Subcutaneous abdominal adipose tissue (tissue), 5 donors: ENCODE measurements around the gene MBOAT7.

Source experiments
- H3K27ac ChIP-seq: one replicate; pipeline ENCODE4 v1.7.0; 2013; ENCODE audit warnings: low read depth, mild to moderate bottlenecking, inconsistent platforms, low read length, moderate library complexity
- H3K27me3 ChIP-seq, 5 donors: one replicate each; pipeline ENCODE4 v1.7.0; 2013; ENCODE audit warnings: low read length in 5 of 5, inconsistent platforms in 1 of 5; ENCODE audit not compliant: control insufficient read depth in 5 of 5, insufficient read depth in 4 of 5
- H3K36me3 ChIP-seq, 5 donors: one replicate each; pipeline ENCODE4 v1.7.0; 2013; ENCODE audit warnings: low read length in 5 of 5; ENCODE audit not compliant: control insufficient read depth in 5 of 5, insufficient read depth in 5 of 5
- H3K4me1 ChIP-seq, 5 donors: one replicate each; pipeline ENCODE4 v1.7.0; 2013; ENCODE audit warnings: low read length in 5 of 5, mild to moderate bottlenecking in 3 of 5, moderate library complexity in 1 of 5; ENCODE audit not compliant: control insufficient read depth in 5 of 5, insufficient read depth in 5 of 5
- H3K4me3 ChIP-seq, 5 donors: one replicate each; pipeline ENCODE4 v1.7.0; 2013; ENCODE audit warnings: low read length in 5 of 5, low read depth in 1 of 5
- H3K9ac ChIP-seq, 5 donors: one replicate each; pipeline ENCODE4 v1.7.0; 2013; ENCODE audit warnings: low read length in 5 of 5, mild to moderate bottlenecking in 4 of 5, moderate library complexity in 3 of 5
- H3K9me3 ChIP-seq, 5 donors: one replicate each; pipeline ENCODE4 v1.7.0; 2013; ENCODE audit warnings: low read length in 5 of 5; ENCODE audit not compliant: control insufficient read depth in 5 of 5
- donor health status: healthy.
- donor health status: healthy.
- donor health status: healthy.
- donor health status: healthy.
- donor health status: healthy.

Gene MBOAT7

GRCh38 chr19:54147676-54148075, 41.7 kb downstream of the MBOAT7 start:
- Histone ChIP-seq H3K9ac (no peak overlapping the region), H3K36me3 (peaks cover 0 to 98% (median 95%) of the 10 kb centered on the region in 5 donors), H3K4me1 (no peaks in the 10 kb centered on the region), H3K9me3 (no peaks in the 10 kb centered on the region), H3K4me3 (no peak overlapping the region), H3K27me3 (no peaks in the 10 kb centered on the region), H3K27ac (no peak overlapping the region)

GRCh38 chr19:54145541-54146158, 43.7 kb downstream of the MBOAT7 start:
- Histone ChIP-seq H3K4me3 (no peak overlapping the region), H3K27me3 (no peaks in the 10 kb centered on the region), H3K27ac (no peak overlapping the region), H3K4me1 (peaks cover 0 to 9% (median 0%) of the 10 kb centered on the region in 5 donors), H3K36me3 (peaks cover 0 to 93% (median 82%) of the 10 kb centered on the region in 5 donors), H3K9ac (no peak overlapping the region), H3K9me3 (no peaks in the 10 kb centered on the region)

GRCh38 chr19:54142166-54142780, 47.1 kb downstream of the MBOAT7 start:
- peaks cover 6 to 35% (median 25%) of the 10 kb centered on the region in 5 donors for H3K4me1 ChIP-seq
- no peak overlapping the region for H3K27ac ChIP-seq
- no peaks in the 10 kb centered on the region for H3K9me3 ChIP-seq
- H3K27me3 ChIP-seq: no peaks in the 10 kb centered on the region
- no peak overlapping the region for H3K4me3 ChIP-seq
- H3K36me3 ChIP-seq: peaks cover 0 to 67% (median 56%) of the 10 kb centered on the region in 5 donors
- H3K9ac ChIP-seq: no peak overlapping the region

GRCh38 chr19:54141356-54141755, 48.0 kb downstream of the MBOAT7 start:
- Histone ChIP-seq H3K36me3 (peaks cover 0 to 58% (median 47%) of the 10 kb centered on the region in 5 donors), H3K9me3 (no peaks in the 10 kb centered on the region), H3K27ac (no peak overlapping the region), H3K4me1 (peaks cover 13 to 41% (median 29%) of the 10 kb centered on the region in 5 donors), H3K9ac (no peak overlapping the region), H3K4me3 (no peak overlapping the region), H3K27me3 (peaks cover 0 to 2% (median 0%) of the 10 kb centered on the region in 5 donors)

GRCh38 chr19:54138489-54139256, 50.7 kb downstream of the MBOAT7 start:
- peaks cover 15 to 48% (median 34%) of the 10 kb centered on the region in 5 donors for H3K4me1 ChIP-seq
- no peaks in the 10 kb centered on the region for H3K9me3 ChIP-seq
- peak overlapping the region; percentile 69 for H3K27ac ChIP-seq
- peak overlapping the region in 4 of 5 donors; percentile 80 to 95 (median 89) for H3K9ac ChIP-seq
- peaks cover 0 to 2% (median 0%) of the 10 kb centered on the region in 5 donors for H3K27me3 ChIP-seq
- H3K4me3 ChIP-seq: peak overlapping the region; percentile 43 to 77 (median 70)
- peaks cover 0 to 31% (median 20%) of the 10 kb centered on the region in 5 donors for H3K36me3 ChIP-seq

- Histone ChIP-seq H3K36me3 (peaks cover 0 to 29% (median 17%) of the 10 kb centered on the region in 5 donors), H3K27ac (peak within 1 kb of the TSS; percentile 69), H3K4me1 (peaks cover 15 to 48% (median 34%) of the 10 kb centered on the region in 5 donors), H3K4me3 (peak within 1 kb of the TSS; percentile 70 to 80 (median 76)), H3K9ac (peak within 1 kb of the TSS; percentile 71 to 95 (median 86)), H3K27me3 (peaks cover 0 to 2% (median 0%) of the 10 kb centered on the region in 5 donors), H3K9me3 (no peaks in the 10 kb centered on the region)
Observed at GRCh38 chr19:54137699-54138488, 51.5 kb downstream of the MBOAT7 start, which contains the start of gene CNOT3. TSS of gene CNOT3 (plus strand) at chr19:54137762. CDS start at chr19:54142979, 5,217 bp downstream.

GRCh38 chr19:54136864-54137698, 52.3 kb downstream of the MBOAT7 start:
- Histone ChIP-seq H3K9ac (peak overlapping the region in 4 of 5 donors; percentile 67 to 92 (median 76)), H3K9me3 (no peaks in the 10 kb centered on the region), H3K4me3 (peak overlapping the region; percentile 70 to 80 (median 76)), H3K27me3 (peaks cover 0 to 2% (median 0%) of the 10 kb centered on the region in 5 donors), H3K4me1 (peaks cover 15 to 48% (median 34%) of the 10 kb centered on the region in 5 donors), H3K36me3 (peaks cover 0 to 22% (median 13%) of the 10 kb centered on the region in 5 donors), H3K27ac (peak overlapping the region; percentile 69)

GRCh38 chr19:54136086-54136863, 53.1 kb downstream of the MBOAT7 start:
- Histone ChIP-seq H3K9me3 (no peaks in the 10 kb centered on the region), H3K27ac (no peak overlapping the region), H3K27me3 (peaks cover 0 to 2% (median 0%) of the 10 kb centered on the region in 5 donors), H3K4me3 (peak overlapping the region; percentile 67 to 80 (median 70)), H3K36me3 (peaks cover 0 to 25% (median 21%) of the 10 kb centered on the region in 5 donors), H3K4me1 (peaks cover 15 to 44% (median 34%) of the 10 kb centered on the region in 5 donors), H3K9ac (peak overlapping the region; percentile 35 to 72 (median 67))
